Fibroblast of skin of left biceps (primary cell): ENCODE results near the gene FARP1.
"Not testable (repeated sequence)": the region's sequence is repeated elsewhere in the genome, so short reads cannot be mapped to it uniquely, and the experiment has no call there.

Experiments
- DNase-seq, 2 experiments: peaks; one replicate each; pipeline ENCODE4 v3.0.0-alpha.2; 2013; ENCODE audit warnings: low read depth in 2 of 2

The FARP1 gene

GRCh38 chr13:98263841-98264240 is 120.9 kb downstream of the FARP1 start:
- DNase-seq, result no peak

DNA sequence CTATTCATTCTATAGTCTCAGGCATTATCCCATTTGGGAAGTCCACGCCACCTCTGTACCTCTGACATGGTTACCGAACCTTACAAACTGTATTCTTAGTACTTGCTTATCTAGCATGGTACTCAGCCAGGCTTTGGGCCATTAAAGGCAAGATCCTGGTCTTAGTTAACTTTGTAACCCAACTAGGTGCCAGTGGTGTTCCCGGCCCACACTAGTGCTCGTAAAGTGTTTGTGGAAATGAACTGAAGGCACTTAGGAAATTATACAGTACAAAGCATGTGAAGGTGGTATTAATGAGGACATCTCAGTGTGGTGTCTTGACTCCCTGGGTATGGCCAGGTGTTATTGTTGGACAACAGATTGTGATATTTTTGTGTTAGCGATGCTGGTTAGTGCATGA is 122.0 kb downstream of the FARP1 start:
- DNase-seq, result no peak

GRCh38 chr13:98265692-98266551 is 123.0 kb downstream of the FARP1 start:
- DNase-seq, result no peak

- no peak for DNase-seq
Measured at GRCh38 chr13:98267080-98267912, 124.4 kb downstream of the FARP1 start.

- no peak for DNase-seq
Measured at GRCh38 chr13:98269386-98269785, 126.5 kb downstream of the FARP1 start.

DNA sequence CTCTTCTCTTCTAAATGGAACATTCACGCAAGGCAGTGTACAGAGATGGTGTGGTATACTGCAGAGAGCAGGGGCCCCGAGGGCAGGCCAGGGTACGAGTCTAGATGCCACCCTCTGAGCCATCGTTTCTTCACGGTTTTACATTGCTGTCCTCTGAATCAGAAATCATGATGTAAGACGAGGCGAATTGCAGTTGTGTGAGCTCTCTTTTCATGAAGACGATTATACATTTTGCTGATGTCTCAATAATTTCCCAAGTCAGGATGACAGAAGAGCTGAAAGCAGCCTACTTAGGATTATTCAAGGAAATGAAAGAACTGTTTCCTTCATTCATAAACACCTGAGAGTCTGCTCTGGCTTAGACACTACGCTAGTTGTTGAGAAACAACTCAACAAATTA is 127.9 kb downstream of the FARP1 start:
- DNase-seq, result no peak

DNA sequence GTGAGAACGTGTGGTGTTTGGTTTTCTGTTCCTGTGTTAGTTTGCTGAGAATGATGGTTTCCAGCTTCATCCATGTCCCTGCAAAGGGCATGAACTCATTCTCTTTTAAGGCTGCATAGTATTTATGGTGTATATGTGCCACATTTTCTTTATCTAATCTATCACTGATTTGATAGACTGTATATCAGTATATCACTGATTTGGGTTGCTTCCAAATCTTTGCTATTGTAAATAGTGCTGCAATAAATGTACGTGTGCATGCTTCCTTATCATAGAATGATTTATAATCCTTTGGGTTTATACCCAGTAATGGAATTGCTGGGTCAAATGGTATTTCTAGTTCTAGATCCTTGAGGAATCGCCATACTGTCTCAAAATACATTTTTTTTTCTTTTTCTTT is 128.8 kb downstream of the FARP1 start:
- not testable (repeated sequence) for DNase-seq

DNA sequence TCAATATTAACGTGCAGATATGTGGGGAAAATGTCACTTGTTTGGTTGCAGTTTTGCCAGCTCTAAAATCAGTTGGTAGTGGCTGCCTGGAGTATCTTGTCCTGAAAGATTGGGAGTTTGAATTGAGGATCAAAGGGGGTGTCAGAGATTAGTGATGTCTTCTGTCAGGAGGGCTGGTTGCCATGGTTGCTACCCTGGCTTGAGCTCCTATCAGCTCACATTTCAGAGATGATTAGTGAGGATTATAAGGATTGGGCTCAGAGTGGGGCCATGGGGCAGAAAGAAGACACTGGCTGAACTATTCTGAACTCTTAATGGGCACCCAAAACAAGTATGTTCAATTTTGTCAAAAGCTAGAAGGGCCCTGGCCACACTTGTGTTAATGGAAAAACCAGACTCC is 129.7 kb downstream of the FARP1 start:
- DNase-seq, result no peak

DNA sequence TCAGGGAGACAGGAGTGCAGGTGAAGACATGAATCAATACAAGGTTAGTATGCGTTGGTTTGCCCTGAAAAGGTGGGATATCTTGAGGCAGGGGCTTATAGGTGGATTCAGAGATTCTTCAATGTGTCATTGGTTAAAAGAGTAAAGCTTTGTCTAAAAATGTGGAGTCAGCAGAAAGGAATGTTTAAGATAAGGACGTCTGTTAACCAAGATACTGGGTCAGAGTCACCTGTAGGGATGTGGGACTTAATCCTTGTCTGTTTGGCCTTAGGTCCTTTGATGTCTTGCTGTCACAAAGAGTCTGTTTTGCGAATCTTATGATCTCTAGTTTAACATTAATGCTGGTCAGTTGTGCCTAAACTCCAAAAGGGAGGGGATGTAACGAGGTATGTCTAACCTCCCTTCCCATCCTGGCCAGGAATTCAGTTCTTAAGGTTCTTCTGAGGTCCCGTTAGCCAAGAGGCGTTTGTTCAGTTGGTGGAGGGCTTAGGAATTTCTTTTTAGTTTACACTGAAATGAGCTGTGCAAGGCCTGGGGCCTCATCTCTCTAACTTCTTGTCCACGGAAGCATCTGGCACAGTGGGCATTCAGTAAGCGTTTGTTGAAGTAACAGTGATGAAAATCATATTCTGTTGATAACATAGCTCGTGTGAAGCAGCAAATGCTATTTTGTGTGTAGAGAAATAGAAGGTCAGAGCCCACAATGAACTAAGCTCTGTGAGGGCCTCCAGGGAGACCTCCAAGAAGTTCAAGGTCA is 130.4 kb downstream of the FARP1 start:
- no peak for DNase-seq

DNA sequence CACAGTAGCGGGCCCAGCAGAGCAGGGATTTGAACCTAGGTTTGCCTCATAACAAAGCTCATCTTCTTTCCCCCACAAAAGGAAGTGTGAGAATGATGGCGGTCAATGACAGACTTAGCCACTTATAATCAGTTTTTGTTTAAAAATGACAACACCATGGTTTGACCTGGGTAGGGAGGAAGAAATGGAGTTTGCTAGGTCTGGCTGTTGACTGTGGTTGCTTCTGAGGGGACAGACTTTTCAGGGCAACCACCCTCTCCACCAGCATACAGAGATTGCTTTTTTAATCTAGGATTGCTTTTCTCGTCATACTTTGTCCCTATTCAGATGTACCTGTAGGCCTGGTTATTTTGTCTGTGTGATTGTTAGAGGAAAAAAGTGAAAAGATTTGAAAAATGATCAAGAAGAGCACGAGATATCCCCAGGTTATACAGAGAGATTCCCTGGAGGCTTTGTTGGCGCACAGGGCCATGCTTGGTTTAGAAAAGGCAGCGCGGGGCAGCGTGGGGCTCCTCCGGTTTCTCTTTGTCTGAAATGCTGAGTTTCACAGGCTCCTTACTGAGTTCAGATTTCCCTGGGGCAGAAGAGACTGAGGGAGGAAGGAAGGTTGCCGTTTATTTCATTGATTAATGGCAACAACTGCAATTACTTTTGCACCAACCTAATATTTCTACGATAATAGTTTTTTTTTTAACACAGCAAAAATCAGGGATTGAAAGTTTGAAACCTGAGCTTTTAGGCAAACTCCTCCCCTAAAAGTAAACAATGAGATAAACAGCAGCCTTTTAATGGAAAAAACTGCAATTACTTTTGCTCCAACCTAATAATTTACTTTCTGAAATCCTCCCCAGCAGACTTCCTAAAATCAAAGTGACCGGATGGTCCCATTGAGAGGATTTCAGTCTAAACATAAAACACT is 131.2 kb downstream of the FARP1 start:
- no peak for DNase-seq

DNA sequence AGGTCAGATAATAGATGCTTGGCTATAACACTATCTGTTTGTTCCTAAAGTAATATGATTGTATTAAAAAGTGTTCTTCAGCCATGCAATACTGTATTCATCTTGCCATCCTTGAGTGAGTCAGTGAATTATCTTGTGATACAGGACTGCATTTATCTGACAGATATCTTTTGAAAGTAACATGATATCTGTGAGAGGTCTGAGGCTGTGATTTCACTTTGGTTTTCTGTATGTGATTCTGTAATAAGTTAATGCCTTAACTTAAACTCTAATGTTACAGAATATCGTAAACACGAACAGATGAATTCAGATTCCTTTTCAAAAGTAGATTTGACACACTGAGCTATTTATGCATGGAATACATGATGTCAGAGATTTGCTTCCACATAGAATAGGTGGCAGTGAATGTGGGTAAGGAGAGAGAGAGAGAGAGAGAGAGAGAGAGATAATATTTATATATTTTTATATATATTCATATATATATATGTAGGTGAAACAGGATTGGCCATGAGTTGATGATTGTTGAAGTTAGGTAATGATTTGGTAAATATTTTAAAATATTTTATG is 132.1 kb downstream of the FARP1 start:
- DNase-seq, result no peak

DNA sequence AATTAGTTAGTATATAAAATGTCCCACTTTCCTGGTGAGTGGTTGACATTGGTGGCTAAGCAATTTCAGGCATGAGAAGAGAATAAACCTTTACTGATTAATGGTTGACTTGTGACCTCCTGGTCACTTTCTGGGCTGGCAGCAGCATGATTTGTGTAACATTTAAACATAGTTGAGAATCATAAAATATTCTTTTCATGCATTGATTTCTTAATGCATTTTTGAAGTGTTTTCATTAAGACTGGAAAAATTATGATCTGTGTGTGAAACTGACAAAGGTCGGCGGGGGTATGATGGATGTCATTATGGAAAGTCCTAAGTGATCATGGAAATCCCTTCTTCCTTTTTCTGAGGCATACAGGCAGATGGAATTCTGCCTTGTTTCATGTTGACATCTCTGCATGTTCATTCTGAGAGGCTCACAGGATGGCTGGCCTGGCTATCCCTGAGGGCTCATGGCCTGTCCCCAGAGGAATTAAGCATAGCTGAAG is 132.8 kb downstream of the FARP1 start:
- no peak for DNase-seq

GRCh38 chr13:98276486-98276885 is 133.6 kb downstream of the FARP1 start:
- no peak for DNase-seq

DNA sequence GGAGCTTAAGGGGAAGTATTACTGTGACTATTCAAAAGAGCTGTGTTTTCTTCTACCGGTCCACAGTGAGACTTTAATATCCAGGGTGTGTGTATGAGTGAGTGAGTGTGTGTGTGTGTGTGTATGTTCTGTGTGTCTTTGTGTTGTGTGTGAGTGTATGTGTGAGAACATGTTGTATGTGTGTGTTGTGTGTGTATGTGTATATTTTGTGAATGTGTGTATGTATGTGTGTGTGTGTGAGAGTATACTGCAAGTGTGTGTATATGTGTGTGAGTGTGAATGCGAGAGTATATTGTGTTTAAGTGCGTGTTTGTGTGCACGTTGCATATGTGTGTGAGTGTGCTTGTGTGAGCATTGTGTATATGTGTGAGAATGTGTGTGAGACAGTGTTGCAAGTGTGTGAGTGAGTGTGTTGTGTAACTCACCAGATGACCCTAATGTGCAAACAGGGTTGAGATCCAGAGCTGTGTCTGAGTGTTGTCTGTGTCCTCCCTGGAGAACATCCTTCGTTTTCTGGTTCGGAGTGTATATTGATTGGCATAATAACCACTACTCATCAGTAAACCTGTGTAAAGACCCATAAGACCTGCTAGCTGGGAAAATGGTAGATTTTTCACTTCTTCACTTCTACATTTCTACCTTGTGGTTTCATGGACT is 135.3 kb downstream of the FARP1 start:
- DNase-seq, result no peak

- no peak for DNase-seq
Measured at GRCh38 chr13:98279473-98280175, 136.7 kb downstream of the FARP1 start.

- DNase-seq, result no peak
Measured at GRCh38 chr13:98280176-98280510, 137.2 kb downstream of the FARP1 start.

- DNase-seq, result no peak
Measured at GRCh38 chr13:98284679-98285078, 141.8 kb downstream of the FARP1 start.

DNA sequence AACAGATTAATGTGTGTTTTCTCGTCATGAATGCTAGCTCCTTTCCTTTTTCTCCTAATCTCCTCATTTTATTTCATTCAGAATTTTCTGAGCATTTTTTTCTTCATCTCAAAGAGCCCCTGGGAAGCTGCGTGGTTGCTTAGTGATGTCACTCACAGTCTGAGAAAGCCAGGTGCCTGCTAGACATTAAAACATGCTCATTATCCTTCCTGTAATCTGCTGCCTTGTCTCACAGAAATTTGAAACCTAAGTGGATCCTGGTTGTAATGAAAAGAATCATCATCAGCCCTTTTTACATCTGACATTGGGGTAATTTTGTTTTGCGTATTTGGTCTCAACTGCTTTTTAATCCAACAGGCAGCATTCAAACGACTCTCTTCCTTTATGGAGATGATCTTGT is 142.4 kb downstream of the FARP1 start:
- no peak for DNase-seq

- DNase-seq, result no peak
Measured at GRCh38 chr13:98285852-98286594, 143.1 kb downstream of the FARP1 start.
